HEK293T (cell line): Measurements from ENCODE around the gene PRR7.

Experiments
- CTBP1 ChIP-seq: fragments of 450-650 bp; IDR thresholded peaks from 2 replicates; pipeline ENCODE4 v1.6.1; 2016; ENCODE audit warnings: borderline replicate concordance
- ELF4 ChIP-seq: fragments of 450-650 bp; IDR thresholded peaks from 2 replicates; pipeline ENCODE4 v1.6.1; 2017; ENCODE audit warnings: antibody characterized with exemption
- FOXK2 ChIP-seq: fragments of 450-650 bp; IDR thresholded peaks from 2 replicates; pipeline ENCODE4 v1.6.1; 2016; ENCODE audit warnings: mild to moderate bottlenecking
- NFRKB ChIP-seq: fragments of 450-650 bp; IDR thresholded peaks from 2 replicates; pipeline ENCODE4 v1.6.1; 2016; ENCODE audit warnings: mild to moderate bottlenecking, moderate library complexity
- PKNOX1 ChIP-seq: fragments of 450-650 bp; IDR thresholded peaks from 2 replicates; pipeline ENCODE4 v1.6.1; 2016
- SP1 ChIP-seq: fragments of 450-650 bp; IDR thresholded peaks from 2 replicates; pipeline ENCODE4 v1.6.1; 2017
- SUZ12 ChIP-seq: fragments of 450-650 bp; IDR thresholded peaks from 2 replicates; pipeline ENCODE4 v1.6.1; 2016; ENCODE audit warnings: mild to moderate bottlenecking
- TARDBP ChIP-seq: fragments of 450-650 bp; IDR thresholded peaks from 2 replicates; pipeline ENCODE4 v1.6.1; 2016
- ZNF384 ChIP-seq: fragments of 450-650 bp; IDR thresholded peaks from 2 replicates; pipeline ENCODE4 v1.6.1; 2016

DNA sequence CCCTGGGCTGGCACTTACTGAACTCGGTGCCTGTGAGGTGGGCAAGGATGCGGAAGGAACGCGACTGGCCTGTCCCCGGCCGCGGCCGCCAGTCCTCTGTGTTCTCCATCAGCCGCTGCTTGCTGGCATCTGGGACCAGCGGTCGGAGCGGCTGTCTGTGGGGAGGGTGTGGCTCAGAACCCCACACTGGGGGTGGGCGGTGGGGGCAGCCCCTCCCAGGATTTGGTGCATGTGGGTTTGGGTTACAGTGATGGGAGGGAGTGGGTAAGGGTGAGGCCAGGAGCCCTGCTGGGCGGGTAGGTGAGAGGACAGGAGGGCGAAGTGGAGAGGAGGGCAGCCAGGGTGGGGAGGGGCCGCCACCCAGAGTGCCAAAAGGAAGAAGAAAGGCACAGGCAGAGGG, 44.4 kb downstream of the PRR7 start:
- no peak for TF ChIP-seq ZNF384
- TF ChIP-seq ELF4: no peak
- no peak for TF ChIP-seq FOXK2
- TF ChIP-seq TARDBP: no peak
- TF ChIP-seq PKNOX1: no peak
- TF ChIP-seq NFRKB: no peak
- TF ChIP-seq CTBP1: no peak
- TF ChIP-seq SUZ12: no peak
- TF ChIP-seq SP1: no peak
